DMS114 treated with DMSO at 0.1 percent for 48 hours (cell line): ENCODE measurements around the gene LIN7A.

Source experiments
- DNase-seq: peaks from one replicate; lab custom pipeline; 2025; ENCODE audit not compliant: unreplicated experiment; lab: John Stamatoyannopoulos, UW

Gene LIN7A

GRCh38 chr12:80861641-80862378, 75.9 kb downstream of the LIN7A start:
- DNase-seq: no peak

- no peak for DNase-seq
Measured at GRCh38 chr12:80860928-80861327, 76.8 kb downstream of the LIN7A start.

GRCh38 chr12:80860206-80860605, 77.5 kb downstream of the LIN7A start:
- no peak for DNase-seq

- no peak for DNase-seq
Measured at GRCh38 chr12:80858356-80858755, 79.4 kb downstream of the LIN7A start.

- no peak for DNase-seq
Measured at GRCh38 chr12:80857311-80857710, 80.4 kb downstream of the LIN7A start.

- no peak for DNase-seq
Measured at GRCh38 chr12:80849337-80849736, 88.4 kb downstream of the LIN7A start.

GRCh38 chr12:80848858-80849257, 88.9 kb downstream of the LIN7A start:
- DNase-seq: no peak

GRCh38 chr12:80847575-80847974, 90.2 kb downstream of the LIN7A start:
- DNase-seq: no peak

- no peak for DNase-seq
Measured at GRCh38 chr12:80846952-80847351, 90.8 kb downstream of the LIN7A start.

GRCh38 chr12:80845639-80846038, 92.1 kb downstream of the LIN7A start:
- DNase-seq: no peak

GRCh38 chr12:80843969-80844368, 93.8 kb downstream of the LIN7A start:
- no peak for DNase-seq

- no peak for DNase-seq
Measured at GRCh38 chr12:80838708-80839107, 99.0 kb downstream of the LIN7A start.

- no peak for DNase-seq
Measured at GRCh38 chr12:80838024-80838658, 99.6 kb downstream of the LIN7A start.

- peak; percentile 24 for DNase-seq
Measured at GRCh38 chr12:80837342-80837978, 100.3 kb downstream of the LIN7A start.

- DNase-seq: no peak
Measured at GRCh38 chr12:80834724-80835123, 103.0 kb downstream of the LIN7A start.

- DNase-seq: no peak
Measured at GRCh38 chr12:80830533-80831088, 107.1 kb downstream of the LIN7A start.

- no peak for DNase-seq
Measured at GRCh38 chr12:80829767-80830166, 108.0 kb downstream of the LIN7A start.

- DNase-seq: no peak
Measured at GRCh38 chr12:80825506-80825905, 112.2 kb downstream of the LIN7A start.

- no peak for DNase-seq
Measured at GRCh38 chr12:80823393-80823792, 114.3 kb downstream of the LIN7A start.

- no peak for DNase-seq
Measured at GRCh38 chr12:80821513-80822000, 116.2 kb downstream of the LIN7A start.

GRCh38 chr12:80818878-80819277, 118.9 kb downstream of the LIN7A start:
- no peak for DNase-seq

GRCh38 chr12:80815351-80815750, 122.4 kb downstream of the LIN7A start:
- no peak for DNase-seq
